Prostate gland (tissue), 2 donors: ENCODE data around the gene LRRTM4.

Experiments
- CTCF ChIP-seq, 4 experiments: fragments of 200-600 bp in 2 of 4; fragments of 450-650 bp in 2 of 4; sonication (generic) in 2 of 4; IDR thresholded peaks; 1 replicate in 3 of 4; 2 replicates in 1 of 4; pipeline ENCODE4 v1.5.1; 2016 to 2019; ENCODE audit warnings: antibody characterized with exemption in 4 of 4, mild to moderate bottlenecking in 2 of 4, moderate library complexity in 2 of 4
- POLR2A ChIP-seq: fragments of 450-650 bp; IDR thresholded peaks from one replicate; pipeline ENCODE4 v1.6.1; 2016; ENCODE audit warnings: antibody characterized with exemption, mild to moderate bottlenecking

- no peak for TF ChIP-seq CTCF (IDR thresholded peaks at IDR 0.05)
- no peak for TF ChIP-seq POLR2A
Observed at GRCh38 chr2:77147153-77147552, 375.0 kb downstream of the LRRTM4 start.
